A673 (cell line): ENCODE measurements around the gene NEK6. TPM values are rescaled to one million over a fixed set of nuclear protein-coding genes. Genes with fewer than 3 reads are reported as not detected.

Experiments
- BruUV-seq: library from RNA; stranded (reverse); fragments of 400-500 nt; replicated peaks from 2 replicates; lab custom pipeline; 2021; lab: Mats Ljungman, UMichigan
- CTCF ChIA-PET: fragments of 300-600 bp; sonication (Branson Sonifier 250); formaldehyde crosslinking; loops from one replicate; lab custom pipeline; 2022; ENCODE audit warnings: antibody characterized with exemption; lab: Charles Lee
- POLR2A ChIA-PET: fragments of 300-600 bp; sonication (Branson Sonifier 250); formaldehyde crosslinking; loops from one replicate; lab custom pipeline; 2022; ENCODE audit warnings: antibody characterized with exemption; ENCODE audit not compliant: low non-redundant PET; lab: Charles Lee
- DNase-seq: peaks from one replicate; pipeline ENCODE4 v3.0.0-alpha.2; 2015; ENCODE audit warnings: low spot score
- H3K27ac ChIP-seq: fragments of 200-600 bp; sonication (generic); 2 replicates; pipeline ENCODE4 v1.5.1; 2016; ENCODE audit warnings: mixed run types, low read depth, mild to moderate bottlenecking, mixed read lengths, antibody characterized with exemption, low read length; ENCODE audit not compliant: poor library complexity, severe bottlenecking
- H3K27me3 ChIP-seq: fragments of 200-600 bp; sonication (generic); replicated peaks from 2 replicates; pipeline ENCODE4 v1.6.1; 2017; ENCODE audit warnings: mixed run types, low read depth, mild to moderate bottlenecking, mixed read lengths, antibody characterized with exemption, low read length; ENCODE audit not compliant: insufficient read depth, poor library complexity
- H3K36me3 ChIP-seq: fragments of 200-600 bp; sonication (generic); 2 replicates; pipeline ENCODE4 v1.6.1; 2016; ENCODE audit warnings: mixed run types, mild to moderate bottlenecking, mixed read lengths, antibody characterized with exemption, low read length; ENCODE audit not compliant: insufficient read depth, poor library complexity, severe bottlenecking
- H3K4me1 ChIP-seq: fragments of 200-600 bp; sonication (generic); 2 replicates; pipeline ENCODE4 v1.6.1; 2017; ENCODE audit warnings: mixed run types, mild to moderate bottlenecking, mixed read lengths, antibody characterized with exemption, low read length; ENCODE audit not compliant: insufficient read depth, poor library complexity, severe bottlenecking
- H3K4me3 ChIP-seq: fragments of 200-600 bp; sonication (generic); 2 replicates; pipeline ENCODE4 v1.5.1; 2016; ENCODE audit warnings: low read depth, mixed run types, mild to moderate bottlenecking, mixed read lengths, low read length; ENCODE audit not compliant: poor library complexity, severe bottlenecking
- H3K9me3 ChIP-seq: fragments of 200-600 bp; sonication (generic); 2 replicates; pipeline ENCODE4 v1.6.1; 2016; ENCODE audit warnings: mixed run types, low read depth, mild to moderate bottlenecking, mixed read lengths, antibody characterized with exemption, low read length; ENCODE audit not compliant: poor library complexity, severe bottlenecking
- CTCF ChIP-seq: fragments of 300-800, 200-600 bp; sonication (generic); conservative IDR thresholded peaks from 2 replicates; pipeline ENCODE4 v1.5.1; 2017; ENCODE audit warnings: low read depth, mild to moderate bottlenecking, antibody characterized with exemption, low read length, moderate library complexity, mixed read lengths
- EZH2 ChIP-seq: fragments of 200-600 bp; sonication (generic); IDR thresholded peaks from 2 replicates; pipeline ENCODE4 v1.6.1; 2017; ENCODE audit warnings: borderline replicate concordance, low read depth, mild to moderate bottlenecking, mixed read lengths, antibody characterized with exemption, low read length; ENCODE audit not compliant: poor library complexity, severe bottlenecking
- intact Hi-C: fragments of 100-400 bp; cut with micrococcal nuclease; formaldehyde crosslinking; loops from one replicate; pipeline ENCODE4 v1.10.0; 2022; ENCODE audit not compliant: unreplicated experiment
- total RNA-seq: library from RNA; stranded (reverse); gene quantifications from 2 replicates; pipeline ENCODE4 v1.2.3, GENCODE V29; 2021

The NEK6 gene
- total RNA-seq, 1 experiment from 2014 or later: 23.3 TPM

DNA sequence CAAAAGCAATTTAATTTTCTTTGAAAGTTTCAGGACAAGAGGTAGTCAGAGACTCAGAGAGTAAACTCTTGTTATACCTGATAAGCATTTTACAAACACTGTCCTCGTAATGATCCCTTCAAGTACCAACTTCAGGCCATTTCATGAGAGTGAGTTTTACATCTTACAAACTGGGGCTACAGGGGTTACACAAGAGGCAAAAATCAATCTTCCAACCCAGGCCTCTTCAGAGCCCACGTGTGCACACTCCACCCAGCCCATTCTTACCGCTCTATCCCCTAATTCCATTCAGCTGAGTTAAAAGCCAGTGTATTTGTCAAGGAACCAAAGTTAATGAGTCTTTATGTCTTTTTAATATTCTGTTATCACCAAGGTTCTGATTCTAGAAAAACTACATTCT lies 110.9 kb downstream of the NEK6 start:
- TF ChIP-seq EZH2: no peak
- no peak for TF ChIP-seq CTCF
- Histone ChIP-seq H3K27me3 (no peaks in the 10 kb centered on the region), H3K9me3 (no peaks in the 10 kb centered on the region), H3K36me3 (no peaks in the 10 kb centered on the region), H3K4me1 (peaks cover 17% of the 10 kb centered on the region), H3K27ac (no peak overlapping the region), H3K4me3 (no peak overlapping the region)
- no peak for DNase-seq
- no TSS peak for BruUV-seq
- CTCF ChIA-PET: no interaction called here
- POLR2A ChIA-PET: no interaction called here
- intact Hi-C loops: no loop called here

DNA sequence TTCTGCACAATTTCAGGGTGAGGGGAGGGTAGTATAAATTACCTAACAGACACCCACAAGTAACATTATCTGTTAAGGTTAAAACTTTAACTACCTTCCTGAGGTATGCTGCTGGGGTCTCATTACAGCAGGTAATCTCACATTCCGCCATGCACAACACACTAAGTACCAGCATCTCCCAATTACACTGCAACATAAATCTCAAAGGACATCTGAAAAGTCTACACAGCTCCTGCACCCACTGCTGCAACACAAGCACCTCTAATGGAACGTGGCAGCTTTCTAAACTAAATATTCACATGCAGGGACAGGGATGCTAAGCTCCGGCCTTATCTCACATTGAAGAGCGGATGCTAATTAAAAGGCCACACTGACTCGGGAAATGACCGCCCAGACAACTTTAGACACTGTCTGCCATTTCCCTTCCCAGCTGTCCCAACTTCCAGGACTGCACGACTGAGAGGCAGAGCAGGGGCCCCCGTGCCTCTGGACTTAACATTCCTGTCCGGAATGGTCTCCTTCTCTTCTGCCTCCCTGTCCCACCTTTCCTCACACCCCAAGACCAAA lies 111.6 kb downstream of the NEK6 start:
- TF ChIP-seq EZH2 (no peak), CTCF (no peak)
- no TSS peak for BruUV-seq
- CTCF ChIA-PET: no interaction called here
- no peak overlapping the region for H3K4me3 ChIP-seq
- intact Hi-C loops: no loop called here
- peaks cover 17% of the 10 kb centered on the region for H3K4me1 ChIP-seq
- H3K36me3 ChIP-seq: peaks cover 5% of the 10 kb centered on the region
- no peak overlapping the region for H3K27ac ChIP-seq
- POLR2A ChIA-PET: no interaction called here
- DNase-seq: no peak
- peaks cover 4% of the 10 kb centered on the region for H3K9me3 ChIP-seq
- no peaks in the 10 kb centered on the region for H3K27me3 ChIP-seq

DNA sequence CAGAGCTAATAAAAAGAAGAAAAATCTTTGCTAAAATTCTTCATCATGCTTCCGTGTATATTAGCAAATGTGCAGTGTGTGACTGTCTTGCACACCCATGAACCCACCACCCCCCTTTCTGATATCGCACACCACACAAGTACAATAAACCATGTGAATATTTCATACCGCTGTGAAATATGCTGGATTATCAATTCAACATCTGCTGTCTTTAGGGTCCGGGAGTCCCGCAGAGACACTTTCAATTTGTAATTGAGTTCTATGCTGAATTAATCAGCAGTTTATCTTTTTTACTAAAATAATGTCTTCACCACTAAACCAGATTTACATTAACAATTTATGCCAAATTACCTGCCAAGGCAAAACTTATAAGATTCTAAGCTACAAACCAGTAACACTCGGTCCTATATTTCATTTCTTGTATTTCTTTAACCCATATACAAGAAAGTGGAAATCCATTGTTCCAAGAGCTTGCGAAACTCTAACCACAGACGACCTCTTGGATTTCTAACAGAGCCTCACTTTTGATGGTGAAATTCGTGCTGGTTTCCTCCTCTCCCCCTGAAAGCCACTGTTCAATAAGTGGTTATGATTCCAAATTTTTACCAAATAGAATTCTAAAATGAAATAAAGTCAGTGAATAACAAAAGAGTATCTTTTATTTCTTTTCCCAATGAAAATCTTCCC lies 113.3 kb downstream of the NEK6 start:
- H3K36me3 ChIP-seq: peaks cover 17% of the 10 kb centered on the region
- peaks cover 4% of the 10 kb centered on the region for H3K9me3 ChIP-seq
- ChIA-PET CTCF (interaction anchor here (0.6 kb wide), 1 partner anchor 886 kb away, joined by 7 read pairs; no protein-coding TSS in a partner anchor), POLR2A (no interaction called here)
- peaks cover 17% of the 10 kb centered on the region for H3K4me1 ChIP-seq
- no peak overlapping the region for H3K4me3 ChIP-seq
- DNase-seq: peak; percentile 22
- no peaks in the 10 kb centered on the region for H3K27me3 ChIP-seq
- H3K27ac ChIP-seq: no peak overlapping the region
- no TSS peak for BruUV-seq
- TF ChIP-seq EZH2 (no peak), CTCF (no peak)
- intact Hi-C loops: no loop called here
